GM23338 (cell line): Measurements from ENCODE around the gene TMEM121.

Experiments used
- CREB1 ChIP-seq: fragments of 250-450 bp; sonication (Bioruptor Pico); IDR thresholded peaks from 2 replicates; pipeline ENCODE4 v1.5.0; 2020; ENCODE audit warnings: low read depth, mild to moderate bottlenecking, moderate library complexity
- EZH2 ChIP-seq: fragments of 200-600 bp; sonication (generic); IDR thresholded peaks from one replicate; pipeline ENCODE4 v1.8.0; 2017; ENCODE audit warnings: antibody characterized with exemption, mild to moderate bottlenecking, low read depth; ENCODE audit not compliant: unreplicated experiment
- EZH2phosphoT487 ChIP-seq: fragments of 200-600 bp; sonication (generic); IDR thresholded peaks from one replicate; pipeline ENCODE4 v1.8.1; 2018; ENCODE audit warnings: antibody characterized with exemption; ENCODE audit not compliant: unreplicated experiment
- JUNB ChIP-seq: IDR thresholded peaks from one replicate; pipeline ENCODE4 v1.6.1; 2016; ENCODE audit warnings: antibody characterized with exemption; ENCODE audit not compliant: unreplicated experiment
- POLR2AphosphoS5 ChIP-seq: IDR thresholded peaks from 2 replicates; pipeline ENCODE4 v1.6.1; 2016; ENCODE audit warnings: antibody characterized with exemption, low read depth
- STAT1 ChIP-seq: IDR thresholded peaks from one replicate; pipeline ENCODE4 v1.6.1; 2016; ENCODE audit warnings: antibody characterized with exemption; ENCODE audit not compliant: unreplicated experiment
- ZNF114 ChIP-seq: fragments of 250-450 bp; sonication (Bioruptor Pico); IDR thresholded peaks from 2 replicates; pipeline ENCODE4 v1.5.0; 2020; ENCODE audit warnings: mild to moderate bottlenecking, moderate library complexity
- TF ChIP-seq, protein P1 (sequence below), 2 experiments: fragments of 200-600 bp in 1 of 2; sonication (generic) in 1 of 2; conservative IDR thresholded peaks; 2 replicates each; pipeline versions ENCODE4 v1.5.1 to v1.6.1; 2016 to 2017; ENCODE audit warnings: antibody characterized with exemption in 2 of 2, low read depth in 2 of 2, mild to moderate bottlenecking in 2 of 2, moderate library complexity in 1 of 2
- TF ChIP-seq, protein P2 (sequence below): IDR thresholded peaks from one replicate; pipeline ENCODE4 v1.6.1; 2018; ENCODE audit warnings: antibody characterized with exemption; ENCODE audit not compliant: unreplicated experiment

DNA sequence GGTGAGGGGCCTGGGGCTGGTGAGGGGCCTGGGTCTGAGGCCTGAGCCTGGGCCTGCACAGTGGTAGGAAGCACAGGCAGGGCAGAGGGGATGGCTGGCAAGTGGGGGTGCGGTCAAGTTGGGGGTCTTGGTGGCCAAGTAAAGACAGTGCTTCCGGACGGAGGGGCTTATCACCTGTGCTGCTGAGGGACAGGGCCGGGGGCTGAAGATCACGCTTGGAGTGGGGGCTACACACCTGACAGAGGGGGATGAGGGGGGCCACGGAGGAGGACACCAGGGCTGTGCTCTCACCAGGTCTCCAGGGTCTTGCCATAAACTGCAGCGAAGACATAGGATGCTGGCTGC, 23.1 kb upstream of the TMEM121 start:
- TF ChIP-seq, protein P1, sequence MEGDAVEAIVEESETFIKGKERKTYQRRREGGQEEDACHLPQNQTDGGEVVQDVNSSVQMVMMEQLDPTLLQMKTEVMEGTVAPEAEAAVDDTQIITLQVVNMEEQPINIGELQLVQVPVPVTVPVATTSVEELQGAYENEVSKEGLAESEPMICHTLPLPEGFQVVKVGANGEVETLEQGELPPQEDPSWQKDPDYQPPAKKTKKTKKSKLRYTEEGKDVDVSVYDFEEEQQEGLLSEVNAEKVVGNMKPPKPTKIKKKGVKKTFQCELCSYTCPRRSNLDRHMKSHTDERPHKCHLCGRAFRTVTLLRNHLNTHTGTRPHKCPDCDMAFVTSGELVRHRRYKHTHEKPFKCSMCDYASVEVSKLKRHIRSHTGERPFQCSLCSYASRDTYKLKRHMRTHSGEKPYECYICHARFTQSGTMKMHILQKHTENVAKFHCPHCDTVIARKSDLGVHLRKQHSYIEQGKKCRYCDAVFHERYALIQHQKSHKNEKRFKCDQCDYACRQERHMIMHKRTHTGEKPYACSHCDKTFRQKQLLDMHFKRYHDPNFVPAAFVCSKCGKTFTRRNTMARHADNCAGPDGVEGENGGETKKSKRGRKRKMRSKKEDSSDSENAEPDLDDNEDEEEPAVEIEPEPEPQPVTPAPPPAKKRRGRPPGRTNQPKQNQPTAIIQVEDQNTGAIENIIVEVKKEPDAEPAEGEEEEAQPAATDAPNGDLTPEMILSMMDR (conservative IDR thresholded peaks at IDR 0.05; ENCODE audit: low read depth in 2 of 2): no peak
- TF ChIP-seq POLR2AphosphoS5 (no peak), EZH2 (no peak), CREB1 (no peak), ZNF114 (no peak), EZH2phosphoT487 (no peak), JUNB (no peak), STAT1 (no peak)
- TF ChIP-seq, protein P2, sequence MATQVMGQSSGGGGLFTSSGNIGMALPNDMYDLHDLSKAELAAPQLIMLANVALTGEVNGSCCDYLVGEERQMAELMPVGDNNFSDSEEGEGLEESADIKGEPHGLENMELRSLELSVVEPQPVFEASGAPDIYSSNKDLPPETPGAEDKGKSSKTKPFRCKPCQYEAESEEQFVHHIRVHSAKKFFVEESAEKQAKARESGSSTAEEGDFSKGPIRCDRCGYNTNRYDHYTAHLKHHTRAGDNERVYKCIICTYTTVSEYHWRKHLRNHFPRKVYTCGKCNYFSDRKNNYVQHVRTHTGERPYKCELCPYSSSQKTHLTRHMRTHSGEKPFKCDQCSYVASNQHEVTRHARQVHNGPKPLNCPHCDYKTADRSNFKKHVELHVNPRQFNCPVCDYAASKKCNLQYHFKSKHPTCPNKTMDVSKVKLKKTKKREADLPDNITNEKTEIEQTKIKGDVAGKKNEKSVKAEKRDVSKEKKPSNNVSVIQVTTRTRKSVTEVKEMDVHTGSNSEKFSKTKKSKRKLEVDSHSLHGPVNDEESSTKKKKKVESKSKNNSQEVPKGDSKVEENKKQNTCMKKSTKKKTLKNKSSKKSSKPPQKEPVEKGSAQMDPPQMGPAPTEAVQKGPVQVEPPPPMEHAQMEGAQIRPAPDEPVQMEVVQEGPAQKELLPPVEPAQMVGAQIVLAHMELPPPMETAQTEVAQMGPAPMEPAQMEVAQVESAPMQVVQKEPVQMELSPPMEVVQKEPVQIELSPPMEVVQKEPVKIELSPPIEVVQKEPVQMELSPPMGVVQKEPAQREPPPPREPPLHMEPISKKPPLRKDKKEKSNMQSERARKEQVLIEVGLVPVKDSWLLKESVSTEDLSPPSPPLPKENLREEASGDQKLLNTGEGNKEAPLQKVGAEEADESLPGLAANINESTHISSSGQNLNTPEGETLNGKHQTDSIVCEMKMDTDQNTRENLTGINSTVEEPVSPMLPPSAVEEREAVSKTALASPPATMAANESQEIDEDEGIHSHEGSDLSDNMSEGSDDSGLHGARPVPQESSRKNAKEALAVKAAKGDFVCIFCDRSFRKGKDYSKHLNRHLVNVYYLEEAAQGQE: no peak
